NCI-H2171 (cell line): Measurements from ENCODE around the gene TFAP2A.

ENCODE experiments used
- DNase-seq: peaks from one replicate; lab custom pipeline; 2025; lab: John Stamatoyannopoulos, UW

The TFAP2A gene

GRCh38 chr6:10412461-10413261 is 2.2 kb downstream of the TFAP2A start:
- DNase-seq: no peak

GRCh38 chr6:10411971-10412460 is 2.9 kb downstream of the TFAP2A start:
- DNase-seq: no peak

- DNase-seq: no peak
Measured at GRCh38 chr6:10411131-10411970, 3.5 kb downstream of the TFAP2A start.

- DNase-seq: no peak
Measured at GRCh38 chr6:10410207-10411050, 4.4 kb downstream of the TFAP2A start.

- DNase-seq: no peak
Measured at GRCh38 chr6:10409731-10410206, 5.1 kb downstream of the TFAP2A start.

- DNase-seq: no peak
Measured at GRCh38 chr6:10409233-10409721, 5.6 kb downstream of the TFAP2A start.

- DNase-seq: no peak
Measured at GRCh38 chr6:10408457-10408856, 6.4 kb downstream of the TFAP2A start.

GRCh38 chr6:10407674-10408054 is 7.2 kb downstream of the TFAP2A start:
- DNase-seq: no peak

GRCh38 chr6:10407018-10407673 is 7.7 kb downstream of the TFAP2A start:
- DNase-seq: no peak

GRCh38 chr6:10406556-10406955 is 8.3 kb downstream of the TFAP2A start:
- DNase-seq: no peak

GRCh38 chr6:10405513-10405900 is 9.4 kb downstream of the TFAP2A start:
- DNase-seq: no peak

GRCh38 chr6:10404799-10405512 is 9.9 kb downstream of the TFAP2A start:
- no peak for DNase-seq

- peak; percentile 96 for DNase-seq
Measured at GRCh38 chr6:10404107-10404798, 10.6 kb downstream of the TFAP2A start.

- DNase-seq: peak; percentile 24
Measured at GRCh38 chr6:10403385-10404106, 11.3 kb downstream of the TFAP2A start.

GRCh38 chr6:10402648-10403311 is 12.1 kb downstream of the TFAP2A start:
- no peak for DNase-seq

GRCh38 chr6:10401632-10402223 is 13.1 kb downstream of the TFAP2A start:
- no peak for DNase-seq

- no peak for DNase-seq
Measured at GRCh38 chr6:10401004-10401536, 13.8 kb downstream of the TFAP2A start.

- DNase-seq: no peak
Measured at GRCh38 chr6:10400330-10400729, 14.5 kb downstream of the TFAP2A start.
